Stimulated activated CD8-positive, alpha-beta memory T cell treated with anti-CD3 and anti-CD28 coated beads, Interleukin-7, amount 100 ng/mL, for 24 hours (primary cell): ENCODE results near the gene RERE.

Experiments used
- DNase-seq: peaks from one replicate; pipeline ENCODE4 v3.0.0-alpha.2; 2020; ENCODE audit warnings: low read depth

The RERE gene

GRCh38 chr1:8379513-8380186 lies 437.8 kb downstream of the RERE start:
- DNase-seq: no peak

GRCh38 chr1:8378981-8379470 lies 438.4 kb downstream of the RERE start:
- DNase-seq: no peak

- DNase-seq: no peak
These were observed 439.3 kb downstream of the RERE start for GRCh38 chr1:8378178-8378577.

GRCh38 chr1:8377271-8377981 lies 440.0 kb downstream of the RERE start:
- DNase-seq: no peak

- no peak for DNase-seq
These were observed 441.0 kb downstream of the RERE start for GRCh38 chr1:8376358-8376840.

GRCh38 chr1:8374812-8375211 lies 442.6 kb downstream of the RERE start:
- DNase-seq: no peak

- no peak for DNase-seq
These were observed 443.1 kb downstream of the RERE start for GRCh38 chr1:8374356-8374755.

GRCh38 chr1:8373581-8374241 lies 443.7 kb downstream of the RERE start:
- DNase-seq: no peak

GRCh38 chr1:8373125-8373524 lies 444.3 kb downstream of the RERE start:
- DNase-seq: no peak

GRCh38 chr1:8371372-8371991 lies 446.0 kb downstream of the RERE start:
- no peak for DNase-seq

GRCh38 chr1:8370905-8371315 lies 446.5 kb downstream of the RERE start:
- DNase-seq: no peak

- DNase-seq: no peak
These were observed 447.2 kb downstream of the RERE start for GRCh38 chr1:8370046-8370881.

GRCh38 chr1:8368956-8369639 lies 448.3 kb downstream of the RERE start:
- no peak for DNase-seq

GRCh38 chr1:8367571-8368194 lies 449.8 kb downstream of the RERE start:
- no peak for DNase-seq

GRCh38 chr1:8365661-8366362 lies 451.6 kb downstream of the RERE start:
- no peak for DNase-seq

GRCh38 chr1:8364528-8365442 lies 452.7 kb downstream of the RERE start:
- DNase-seq: no peak

- DNase-seq: no peak
These were observed 453.6 kb downstream of the RERE start for GRCh38 chr1:8363767-8364301.

- DNase-seq: no peak
These were observed 454.2 kb downstream of the RERE start for GRCh38 chr1:8363186-8363766.
